SK-N-SH treated with all-trans-retinoic acid at 6 μM for 48 hours (cell line): ENCODE measurements around the gene RBKS.

ENCODE experiments used
- CSDC2 ChIP-seq: fragments of 250-450 bp; sonication (Bioruptor Pico); IDR thresholded peaks from 2 replicates; pipeline ENCODE4 v1.5.0; 2020; ENCODE audit warnings: mild to moderate bottlenecking, moderate library complexity
- CSRNP3 ChIP-seq: fragments of 250-450 bp; sonication (Bioruptor Pico); IDR thresholded peaks from 2 replicates; pipeline ENCODE4 v1.5.1; 2021; ENCODE audit warnings: mild to moderate bottlenecking, moderate library complexity
- ISL1 ChIP-seq: fragments of 250-450 bp; sonication (Bioruptor Pico); IDR thresholded peaks from 2 replicates; pipeline ENCODE4 v2.1.2; 2022; ENCODE audit warnings: mild to moderate bottlenecking, moderate library complexity
- RARB ChIP-seq: fragments of 250-450 bp; sonication (Bioruptor Pico); IDR thresholded peaks from 2 replicates; pipeline ENCODE4 v1.8.0; 2021; ENCODE audit warnings: mild to moderate bottlenecking, moderate library complexity

DNA sequence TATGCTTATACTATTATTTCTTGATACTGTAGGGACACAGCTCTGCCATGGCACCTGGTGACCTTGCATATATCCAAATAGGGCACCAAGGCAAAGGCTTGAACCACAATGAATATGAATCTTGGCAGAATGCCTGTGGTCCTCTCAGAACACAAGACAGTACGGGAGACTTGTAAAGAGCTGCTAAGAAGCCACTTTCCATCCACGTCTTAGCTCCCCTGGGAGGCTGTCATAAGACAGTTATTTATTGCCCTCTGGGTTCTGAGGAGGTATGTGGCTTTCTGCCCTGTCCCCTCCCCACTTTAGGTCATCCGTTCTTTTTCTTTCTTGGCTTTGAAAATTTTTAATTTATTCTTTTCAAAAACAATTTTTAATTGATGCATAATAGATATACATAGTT, 148.5 kb downstream of the RBKS start:
- TF ChIP-seq CSRNP3 (CRISPR knock-in tag) (no peak), RARB (CRISPR knock-in tag) (no peak), CSDC2 (CRISPR knock-in tag) (no peak), ISL1 (CRISPR knock-in tag) (no peak)
